HepG2 (cell line): Measurements from ENCODE around the gene TADA1. TPM values are rescaled to one million over a fixed set of nuclear protein-coding genes. Genes with fewer than 3 reads are reported as not detected.

Experiments used
- ARHGAP35 ChIP-seq: sonication (generic); formaldehyde crosslinking; IDR thresholded peaks from 2 replicates; pipeline ENCODE4 v1.9.0; 2022; ENCODE audit warnings: mild to moderate bottlenecking, inconsistent platforms, moderate library complexity, missing genetic modification reagents, borderline replicate concordance
- ATRX ChIP-seq: sonication (generic); formaldehyde crosslinking; IDR thresholded peaks from 2 replicates; pipeline ENCODE4 v1.4.0; 2020; ENCODE audit warnings: missing genetic modification reagents, borderline replicate concordance
- CREB1 ChIP-seq, 2 experiments: fragments of 450-650 bp in 1 of 2; IDR thresholded peaks; 2 replicates each; pipeline ENCODE4 v1.6.1; 2016 to 2017; ENCODE audit warnings: control low read depth in 1 of 2, mild to moderate bottlenecking in 1 of 2, missing compliant biosample characterization in 1 of 2, missing genetic modification characterization in 1 of 2
- ELF3 ChIP-seq: IDR thresholded peaks from 2 replicates; pipeline ENCODE4 v1.6.1; 2016; ENCODE audit warnings: missing genetic modification reagents, missing compliant biosample characterization
- FOXO1 ChIP-seq: sonication (generic); formaldehyde crosslinking; IDR thresholded peaks from 2 replicates; pipeline ENCODE4 v1.4.0; 2020; ENCODE audit warnings: missing genetic modification reagents
- HNRNPUL1 ChIP-seq: fragments of 200-400 bp; formaldehyde crosslinking; IDR thresholded peaks from 2 replicates; pipeline ENCODE4 v1.6.1; 2017; ENCODE audit warnings: low read depth, mild to moderate bottlenecking, low read length, moderate library complexity
- HOXA9 ChIP-seq: sonication (generic); formaldehyde crosslinking; IDR thresholded peaks from 2 replicates; pipeline ENCODE4 v1.8.1; 2022; ENCODE audit warnings: missing genetic modification reagents, mild to moderate bottlenecking, moderate library complexity, borderline replicate concordance
- IRF9 ChIP-seq: sonication (generic); formaldehyde crosslinking; IDR thresholded peaks from 2 replicates; pipeline ENCODE4 v1.8.0; 2022; ENCODE audit warnings: missing genetic modification reagents, mild to moderate bottlenecking, borderline replicate concordance
- KLF12 ChIP-seq: sonication (generic); formaldehyde crosslinking; IDR thresholded peaks from 2 replicates; pipeline ENCODE4 v1.4.0; 2020; ENCODE audit warnings: missing genetic modification reagents, borderline replicate concordance
- LCORL ChIP-seq, 2 experiments: fragments of 450-650 bp in 1 of 2; sonication (generic) in 1 of 2; formaldehyde crosslinking in 1 of 2; IDR thresholded peaks; 2 replicates each; pipeline versions ENCODE4 v1.5.0 to v1.6.1; 2017 to 2020; ENCODE audit warnings: antibody characterized with exemption in 1 of 2, missing genetic modification reagents in 1 of 2
- MIXL1 ChIP-seq: IDR thresholded peaks from 2 replicates; pipeline ENCODE4 v1.6.1; 2016
- MNT ChIP-seq: fragments of 450-650 bp; IDR thresholded peaks from 2 replicates; pipeline ENCODE4 v1.6.1; 2016
- RARG ChIP-seq: sonication (generic); formaldehyde crosslinking; IDR thresholded peaks from 2 replicates; pipeline ENCODE4 v1.4.0; 2020; ENCODE audit warnings: low read depth, mild to moderate bottlenecking, missing genetic modification reagents
- SNAPC5 ChIP-seq: sonication (generic); formaldehyde crosslinking; IDR thresholded peaks from 2 replicates; pipeline ENCODE4 v1.8.1; 2023; ENCODE audit warnings: mild to moderate bottlenecking, missing genetic modification reagents, borderline replicate concordance
- ZMYM3 ChIP-seq: sonication (generic); formaldehyde crosslinking; IDR thresholded peaks from 2 replicates; pipeline ENCODE4 v1.5.1; 2020; ENCODE audit warnings: mild to moderate bottlenecking, missing genetic modification reagents
- ZNF3 ChIP-seq: IDR thresholded peaks from 2 replicates; pipeline ENCODE4 v1.7.0; 2017; ENCODE audit warnings: inconsistent platforms
- ZNF382 ChIP-seq: sonication (generic); formaldehyde crosslinking; IDR thresholded peaks from 2 replicates; pipeline ENCODE4 v1.5.0; 2020; ENCODE audit warnings: missing genetic modification reagents, mild to moderate bottlenecking, borderline replicate concordance
- ZNF503 ChIP-seq: sonication (generic); formaldehyde crosslinking; IDR thresholded peaks from 2 replicates; pipeline ENCODE4 v1.4.0; 2020; ENCODE audit warnings: missing genetic modification reagents
- ZNF512B ChIP-seq: sonication (generic); formaldehyde crosslinking; IDR thresholded peaks from 2 replicates; pipeline ENCODE4 v1.5.1; 2020; ENCODE audit warnings: missing genetic modification reagents, mild to moderate bottlenecking, borderline replicate concordance
- ZSCAN12 ChIP-seq: sonication (generic); formaldehyde crosslinking; IDR thresholded peaks from 2 replicates; pipeline ENCODE4 v1.9.0; 2021; ENCODE audit warnings: mild to moderate bottlenecking, missing genetic modification reagents
- ZSCAN9 ChIP-seq: IDR thresholded peaks from 2 replicates; pipeline ENCODE4 v1.6.1; 2016; ENCODE audit warnings: borderline replicate concordance
- polyA plus RNA-seq, 8 experiments: library from polyadenylated mRNA; depleted of rRNA in 3 of 8; stranded (reverse) in 7 of 8; unstranded in 1 of 8; fragments of >200 nt; fragmentation: Illumina TruSeq in 4 of 8; extraction: Trizol in 4 of 8; gene quantifications; 2 replicates each; pipeline versions ENCODE4 v1.2.1 to v1.2.3, GENCODE V29; 2011 to 2016; ENCODE audit warnings: low read depth in 4 of 8, missing spikeins in 1 of 8, mixed read lengths in 1 of 8; ENCODE audit not compliant: insufficient read depth in 1 of 8
- total RNA-seq, 5 experiments: library from RNA; depleted of rRNA; stranded (reverse); fragments of >200 nt; fragmentation: Illumina TruSeq; extraction: Trizol; gene quantifications; 2 replicates each; pipeline ENCODE4 v1.2.3, GENCODE V29; 2016; ENCODE audit warnings: low read depth in 1 of 5

TADA1 gene
- total and polyA plus RNA-seq, 2 of the 13 experiments (the other 11 are each of a cell fraction or from before 2014, with no cell fraction given): 28.3 to 29.1 TPM

GRCh38 chr1:166875734-166876539 is at the start of gene TADA1 (continued):
- TF ChIP-seq CREB1 (IDR thresholded peaks at IDR 0.05) (peak; percentile 52), CREB1 (CRISPR knock-in tag; IDR thresholded peaks at IDR 0.05) (peak; percentile 60), ZSCAN9 (CRISPR knock-in tag) (peak; percentile 78; the same call in 1 of the 2 replicates), ZNF3 (CRISPR knock-in tag) (no peak), KLF12 (peak; percentile 87), ZMYM3 (CRISPR knock-in tag) (no peak; the same call in none of the 2 replicates), FOXO1 (CRISPR knock-in tag) (peak; percentile 50), ZNF382 (CRISPR knock-in tag) (no peak), MIXL1 (CRISPR knock-in tag) (peak; percentile 74), ZNF503 (CRISPR knock-in tag) (peak; percentile 39; the same call in 1 of the 2 replicates), ZNF512B (CRISPR knock-in tag) (no peak), HNRNPUL1 (peak; percentile 80; the same call in 1 of the 2 replicates), MNT (peak; percentile 57), ATRX (CRISPR knock-in tag) (no peak), LCORL (IDR thresholded peaks at IDR 0.05) (peak; percentile 94), LCORL (CRISPR knock-in tag; IDR thresholded peaks at IDR 0.05) (peak; percentile 91), ARHGAP35 (CRISPR knock-in tag) (peak; percentile 52), ELF3 (CRISPR knock-in tag) (0 out of 2 replicates have a peak, but pooled peaks have one; percentile 31), SNAPC5 (CRISPR knock-in tag) (0 out of 2 replicates have a peak, but pooled peaks have one; percentile 38), IRF9 (CRISPR knock-in tag) (peak; percentile 92), HOXA9 (peak; percentile 59; the same call in 1 of the 2 replicates), ZSCAN12 (CRISPR knock-in tag) (no peak; the same call in 1 of the 2 replicates), RARG (CRISPR knock-in tag) (no peak)
